ENCODE measurements around the gene GLYR1. TPM values are rescaled to one million over a fixed set of nuclear protein-coding genes. Genes with fewer than 3 reads are reported as not detected.

GLYR1 gene
- total and polyA plus RNA-seq, 7 donors: 28.6 to 74.1 (median 60.3) TPM

- H3K4me3 ChIP-seq: no peak overlapping the region
- DNase-seq (no peak), ATAC-seq (no peak)
- intact Hi-C loops (cut with DNase I): no loop called here
- no peak overlapping the region for H3K27ac ChIP-seq
- H3K9me3 ChIP-seq: no peaks in the 10 kb centered on the region
- H3K36me3 ChIP-seq (ENCODE audit: insufficient read depth in 1 of 2, low read depth in 1 of 2): peaks cover 0 to 99% of the 10 kb centered on the region in 2 donors
- 79 to 85% (median 81%) methylated on average over 9 of the region's 9 CpGs for WGBS, 3 donors
- H3K27me3 ChIP-seq (ENCODE audit: insufficient read depth in 3 of 3, low read length in 2 of 3): no peaks in the 10 kb centered on the region
- TF ChIP-seq, protein P1, sequence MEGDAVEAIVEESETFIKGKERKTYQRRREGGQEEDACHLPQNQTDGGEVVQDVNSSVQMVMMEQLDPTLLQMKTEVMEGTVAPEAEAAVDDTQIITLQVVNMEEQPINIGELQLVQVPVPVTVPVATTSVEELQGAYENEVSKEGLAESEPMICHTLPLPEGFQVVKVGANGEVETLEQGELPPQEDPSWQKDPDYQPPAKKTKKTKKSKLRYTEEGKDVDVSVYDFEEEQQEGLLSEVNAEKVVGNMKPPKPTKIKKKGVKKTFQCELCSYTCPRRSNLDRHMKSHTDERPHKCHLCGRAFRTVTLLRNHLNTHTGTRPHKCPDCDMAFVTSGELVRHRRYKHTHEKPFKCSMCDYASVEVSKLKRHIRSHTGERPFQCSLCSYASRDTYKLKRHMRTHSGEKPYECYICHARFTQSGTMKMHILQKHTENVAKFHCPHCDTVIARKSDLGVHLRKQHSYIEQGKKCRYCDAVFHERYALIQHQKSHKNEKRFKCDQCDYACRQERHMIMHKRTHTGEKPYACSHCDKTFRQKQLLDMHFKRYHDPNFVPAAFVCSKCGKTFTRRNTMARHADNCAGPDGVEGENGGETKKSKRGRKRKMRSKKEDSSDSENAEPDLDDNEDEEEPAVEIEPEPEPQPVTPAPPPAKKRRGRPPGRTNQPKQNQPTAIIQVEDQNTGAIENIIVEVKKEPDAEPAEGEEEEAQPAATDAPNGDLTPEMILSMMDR (IDR thresholded peaks at IDR 0.05): no peak
- H3K4me1 ChIP-seq: peaks cover 21% of the 10 kb centered on the region
These were observed 35.3 kb downstream of the GLYR1 start for GRCh38 chr16:4811773-4812172.

GRCh38 chr16:4811242-4811641, 35.8 kb downstream of the GLYR1 start:
- DNase-seq: no peak
- no peaks in the 10 kb centered on the region for H3K9me3 ChIP-seq
- peaks cover 2 to 98% of the 10 kb centered on the region in 2 donors for H3K36me3 ChIP-seq (ENCODE audit: insufficient read depth in 1 of 2, low read depth in 1 of 2)
- WGBS, 3 donors: 93 to 98% (median 97%) methylated on average over 3 of the region's 3 CpGs
- intact Hi-C loops (cut with DNase I): no loop called here
- no peaks in the 10 kb centered on the region for H3K27me3 ChIP-seq (ENCODE audit: insufficient read depth in 3 of 3, low read length in 2 of 3)
- H3K27ac ChIP-seq: no peak overlapping the region
- no peak for ATAC-seq
- H3K4me1 ChIP-seq: peaks cover 21% of the 10 kb centered on the region
- TF ChIP-seq, protein P1 (IDR thresholded peaks at IDR 0.05): no peak
- no peak overlapping the region for H3K4me3 ChIP-seq

DNA sequence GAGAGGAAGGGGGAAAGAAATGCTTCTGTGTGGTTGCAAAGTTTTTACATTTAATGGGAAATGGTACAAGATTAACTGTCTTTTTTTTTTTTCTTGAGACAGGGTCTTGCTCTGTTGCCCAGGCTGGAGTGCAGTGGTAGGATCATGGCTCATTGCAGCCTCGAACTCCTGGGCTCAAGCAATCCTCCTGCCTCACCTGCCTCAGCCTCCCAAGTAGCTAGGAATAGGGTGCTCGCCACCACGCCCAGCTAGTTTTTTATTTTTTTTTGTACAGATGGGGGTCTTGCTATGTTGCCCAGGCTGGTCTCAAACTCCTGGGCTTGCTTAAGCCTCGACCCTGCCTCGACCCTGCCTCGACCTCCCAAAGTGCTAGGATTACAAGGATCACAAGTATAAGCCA, 40.8 kb downstream of the GLYR1 start:
- H3K27me3 ChIP-seq (ENCODE audit: insufficient read depth in 3 of 3, low read length in 2 of 3): no peaks in the 10 kb centered on the region
- no peaks in the 10 kb centered on the region for H3K9me3 ChIP-seq
- peaks cover 5% of the 10 kb centered on the region for H3K4me1 ChIP-seq
- H3K36me3 ChIP-seq (ENCODE audit: insufficient read depth in 1 of 2, low read depth in 1 of 2): peaks cover 2 to 72% of the 10 kb centered on the region in 2 donors
- TF ChIP-seq, protein P1 (IDR thresholded peaks at IDR 0.05): no peak
- WGBS, 3 donors: 90 to 91% (median 90%) methylated on average over 6 of the region's 6 CpGs
- ATAC-seq (no peak), DNase-seq (no peak)
- H3K4me3 ChIP-seq: no peak overlapping the region
- H3K27ac ChIP-seq: no peak overlapping the region
- intact Hi-C loops (cut with DNase I): no loop called here

DNA sequence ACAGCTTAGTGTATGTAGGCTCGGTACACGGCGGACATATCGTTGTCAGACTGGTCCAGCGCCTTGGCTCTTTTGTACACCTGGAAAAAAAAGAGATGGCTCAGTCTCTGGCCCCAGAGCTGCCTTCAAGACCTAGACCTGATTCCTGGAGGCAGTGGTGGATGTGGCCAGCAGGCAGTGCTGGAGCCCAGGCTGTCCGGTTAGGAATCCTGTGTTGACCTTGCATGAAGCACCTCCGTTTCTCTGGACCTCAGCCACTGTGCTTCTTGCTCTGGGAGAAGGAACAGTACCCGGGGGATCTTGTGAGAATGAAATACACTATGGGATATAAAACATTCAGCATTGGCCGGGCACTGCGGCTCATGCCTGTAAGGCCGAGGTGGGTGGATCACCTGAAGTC, 41.9 kb downstream of the GLYR1 start:
- TF ChIP-seq, protein P1 (IDR thresholded peaks at IDR 0.05): no peak
- intact Hi-C loops (cut with DNase I): no loop called here
- WGBS, 3 donors: 65 to 80% (median 76%) methylated on average over 11 of the region's 11 CpGs
- ATAC-seq (no peak), DNase-seq (no peak)
- Histone ChIP-seq H3K9me3 (no peaks in the 10 kb centered on the region), H3K36me3 (ENCODE audit: insufficient read depth in 1 of 2, low read depth in 1 of 2) (peaks cover 2 to 62% of the 10 kb centered on the region in 2 donors), H3K27me3 (ENCODE audit: insufficient read depth in 3 of 3, low read length in 2 of 3) (no peaks in the 10 kb centered on the region), H3K27ac (no peak overlapping the region), H3K4me1 (peaks cover 12% of the 10 kb centered on the region), H3K4me3 (no peak overlapping the region)

Data from psoas muscle (tissue), 8 donors.